ENCODE data around the gene DAPK3.
"Not testable (repeated sequence)": the region's sequence is repeated elsewhere in the genome, so short reads cannot be mapped to it uniquely, and the experiment has no call there.

Gene DAPK3

GRCh38 chr19:3952755-3953276 is 18.1 kb downstream of the DAPK3 start:
- not testable (repeated sequence) for DNase-seq

GRCh38 chr19:3950871-3951861 is 19.7 kb downstream of the DAPK3 start:
- no peak for DNase-seq

- DNase-seq: no peak
Observed at GRCh38 chr19:3949997-3950859, 20.7 kb downstream of the DAPK3 start.

- DNase-seq: no peak
Observed at GRCh38 chr19:3949294-3949693, 21.6 kb downstream of the DAPK3 start.

- not testable (repeated sequence) for DNase-seq
Observed at GRCh38 chr19:3947316-3947933, 23.5 kb downstream of the DAPK3 start.

GRCh38 chr19:3945838-3946237 is 25.1 kb downstream of the DAPK3 start:
- no peak for DNase-seq

GRCh38 chr19:3944018-3944721 is 26.7 kb downstream of the DAPK3 start:
- no peak for DNase-seq

GRCh38 chr19:3942790-3943409 is 28.0 kb downstream of the DAPK3 start:
- DNase-seq: no peak

GRCh38 chr19:3938300-3938950 is 32.5 kb downstream of the DAPK3 start:
- not testable (repeated sequence) for DNase-seq

GRCh38 chr19:3936506-3937442 is 34.1 kb downstream of the DAPK3 start:
- no peak for DNase-seq

- DNase-seq: peak; percentile 21
Observed at GRCh38 chr19:3932931-3933810, 37.7 kb downstream of the DAPK3 start, which contains the start of gene NMRK2. Gene NMRK2 (plus strand): TSS chr19:3933069. CDS start chr19:3933672, 603 bp downstream.

- no peak for DNase-seq
Observed at GRCh38 chr19:3931041-3931440, 39.9 kb downstream of the DAPK3 start.

GRCh38 chr19:3923912-3924311 is 47.0 kb downstream of the DAPK3 start:
- DNase-seq: no peak

- no peak for DNase-seq
Observed at GRCh38 chr19:3923096-3923758, 47.7 kb downstream of the DAPK3 start.

- DNase-seq: no peak
Observed at GRCh38 chr19:3919793-3920192, 51.1 kb downstream of the DAPK3 start.

GRCh38 chr19:3916033-3916432 is 54.9 kb downstream of the DAPK3 start:
- no peak for DNase-seq

GRCh38 chr19:3914199-3914598 is 56.7 kb downstream of the DAPK3 start:
- no peak for DNase-seq

GRCh38 chr19:3910105-3910504 is 60.8 kb downstream of the DAPK3 start:
- no peak for DNase-seq

Measured in NCI-H345 (cell line).